NCI-H2081 treated with DMSO at 0.1 percent for 48 hours (cell line): ENCODE results near the gene CECR2.

Experiments used
- DNase-seq: peaks from one replicate; lab custom pipeline; 2025; lab: John Stamatoyannopoulos, UW

CECR2 gene

DNA sequence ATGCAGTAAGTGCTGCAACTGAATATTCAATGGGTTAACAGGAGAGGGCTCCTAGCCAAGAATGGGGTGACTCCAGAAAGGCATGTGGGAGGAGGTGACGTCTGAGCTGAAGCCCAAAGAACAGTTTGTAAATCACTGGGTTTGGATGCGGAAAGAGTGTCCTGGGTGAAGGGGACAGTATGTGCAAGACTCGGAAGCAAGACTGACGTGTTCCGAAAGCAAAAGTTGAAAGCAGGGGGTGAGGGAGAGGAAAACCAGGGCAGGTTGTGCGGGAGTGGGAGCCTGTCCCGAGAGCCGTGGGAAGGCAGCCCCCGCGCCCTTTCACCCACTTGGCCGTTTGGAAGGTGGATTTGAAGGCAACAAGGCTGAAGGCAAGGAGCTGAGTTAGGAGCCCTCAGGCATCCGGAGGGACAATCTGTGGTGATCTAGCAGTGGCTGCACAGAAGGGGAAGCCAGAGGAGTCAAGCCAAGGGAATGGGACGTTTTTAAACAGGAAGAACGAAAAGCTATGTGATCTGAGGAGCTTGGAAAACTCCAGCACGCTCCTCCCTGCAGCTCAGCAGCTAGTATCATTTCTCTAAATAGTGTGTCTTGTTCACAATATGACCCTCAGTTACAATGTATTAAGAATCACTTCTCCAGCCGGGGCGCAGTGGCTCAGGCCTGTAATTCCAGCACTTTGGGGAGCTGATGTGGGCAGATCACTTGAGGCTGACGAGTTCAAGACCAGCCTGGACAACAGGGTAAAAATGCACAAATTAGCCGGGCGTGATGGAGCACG lies 201.8 kb downstream of the CECR2 start:
- DNase-seq: no peak

DNA sequence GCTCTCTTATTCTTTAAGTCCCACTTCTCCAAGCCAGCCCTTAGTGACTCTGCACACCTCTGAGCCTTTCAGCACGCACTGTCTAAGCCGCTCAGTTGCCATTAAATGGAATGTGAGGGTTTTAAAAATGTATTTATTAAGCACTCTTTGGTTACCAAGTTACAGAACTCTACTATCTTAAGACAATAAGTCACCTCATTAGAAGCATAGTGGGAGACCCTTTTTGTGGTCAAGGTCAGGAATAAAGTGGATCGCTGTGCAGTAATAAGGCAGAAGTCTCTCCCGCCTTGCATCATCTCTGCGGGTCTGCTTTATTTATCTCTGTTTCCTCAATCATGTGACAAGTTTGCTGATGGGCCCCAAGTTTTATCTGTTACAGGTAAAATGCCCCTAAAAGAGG lies 205.9 kb downstream of the CECR2 start:
- no peak for DNase-seq

DNA sequence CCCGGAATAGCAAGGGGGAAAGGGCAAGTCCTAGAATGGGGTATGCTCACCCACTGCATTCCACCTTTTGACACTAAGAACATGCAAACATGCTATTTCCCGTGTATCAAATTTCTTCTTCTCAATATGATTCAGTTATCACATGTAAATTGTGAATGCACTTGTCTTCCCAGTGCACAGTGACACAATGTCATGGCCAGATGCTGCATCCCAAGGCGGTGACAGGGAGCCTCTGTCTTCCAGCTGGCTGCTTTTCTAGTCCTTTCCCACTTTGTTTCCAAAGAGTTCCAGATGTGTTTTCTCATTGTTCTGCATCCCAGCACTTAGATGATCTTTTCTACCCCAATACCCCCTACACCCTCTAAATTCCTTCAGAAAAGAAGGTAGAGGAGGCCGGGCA lies 206.4 kb downstream of the CECR2 start:
- no peak for DNase-seq

DNA sequence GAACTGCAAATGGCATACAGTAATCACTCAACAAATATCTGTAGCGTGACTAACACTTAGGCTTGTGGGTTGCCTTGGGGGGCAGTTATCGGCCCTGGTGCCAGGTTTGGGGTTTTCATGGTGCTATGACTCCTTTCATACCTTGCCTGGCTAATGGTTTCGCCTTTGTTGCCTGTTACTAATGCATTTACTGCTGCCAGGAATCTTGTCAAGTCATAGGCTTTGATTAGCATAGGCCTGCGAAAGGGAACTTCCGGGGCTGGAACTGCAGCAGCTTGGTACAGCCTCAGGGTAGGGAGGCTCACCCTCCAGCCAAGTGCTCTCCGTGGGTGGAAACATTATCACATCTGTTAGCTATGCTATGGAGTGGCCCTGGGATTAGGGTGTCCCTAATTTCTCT lies 207.2 kb downstream of the CECR2 start:
- peak; percentile 27 for DNase-seq

GRCh38 chr22:17578136-17578754 lies 209.0 kb downstream of the CECR2 start:
- DNase-seq: no peak

DNA sequence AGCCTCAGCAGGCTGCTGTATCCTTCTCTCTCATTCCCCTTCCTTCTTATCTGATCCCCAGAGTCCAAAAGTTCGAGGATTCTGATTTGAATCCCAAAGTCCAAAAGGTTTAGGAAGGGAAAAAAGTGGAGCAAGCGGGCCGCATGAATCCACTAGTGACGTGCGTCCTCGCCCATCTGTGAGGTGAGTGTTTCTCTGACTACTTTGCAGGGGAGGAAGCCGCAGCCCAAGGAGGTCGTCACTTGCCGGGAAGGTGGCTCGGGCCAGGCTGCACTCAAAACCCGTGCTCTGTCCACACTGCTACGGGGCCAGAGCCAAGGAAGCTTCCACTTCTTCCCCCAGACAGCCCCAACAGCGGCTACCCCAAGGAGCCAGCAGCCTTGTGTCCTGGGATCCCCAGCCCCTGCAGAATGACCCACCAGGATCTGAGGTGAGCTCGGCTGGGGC lies 210.3 kb downstream of the CECR2 start:
- DNase-seq: no peak

- DNase-seq: no peak
Observed at GRCh38 chr22:17580441-17581031, 211.3 kb downstream of the CECR2 start.

- DNase-seq: no peak
Observed at GRCh38 chr22:17581056-17581455, 211.8 kb downstream of the CECR2 start.

- DNase-seq: no peak
Observed at GRCh38 chr22:17581631-17582030, 212.4 kb downstream of the CECR2 start.

DNA sequence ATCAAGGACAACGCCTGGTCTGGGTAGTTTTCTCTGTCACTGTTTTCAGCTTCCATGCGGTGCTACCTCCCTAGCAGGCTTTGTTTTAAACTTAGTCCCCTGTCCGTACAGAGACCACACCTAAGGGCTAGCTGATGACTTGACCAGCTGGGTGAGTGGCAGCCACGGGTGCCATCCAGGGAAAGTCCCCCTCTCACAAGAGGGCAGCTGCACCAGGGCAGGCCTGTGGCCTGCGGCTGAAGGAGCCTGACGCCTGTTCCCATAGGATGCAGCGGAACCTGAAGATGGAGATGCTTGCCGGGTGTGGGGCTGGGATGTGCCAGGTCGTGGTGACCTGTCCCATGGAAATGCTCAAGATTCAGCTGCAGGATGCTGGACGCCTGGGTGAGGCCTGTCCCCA lies 213.9 kb downstream of the CECR2 start:
- DNase-seq: no peak

DNA sequence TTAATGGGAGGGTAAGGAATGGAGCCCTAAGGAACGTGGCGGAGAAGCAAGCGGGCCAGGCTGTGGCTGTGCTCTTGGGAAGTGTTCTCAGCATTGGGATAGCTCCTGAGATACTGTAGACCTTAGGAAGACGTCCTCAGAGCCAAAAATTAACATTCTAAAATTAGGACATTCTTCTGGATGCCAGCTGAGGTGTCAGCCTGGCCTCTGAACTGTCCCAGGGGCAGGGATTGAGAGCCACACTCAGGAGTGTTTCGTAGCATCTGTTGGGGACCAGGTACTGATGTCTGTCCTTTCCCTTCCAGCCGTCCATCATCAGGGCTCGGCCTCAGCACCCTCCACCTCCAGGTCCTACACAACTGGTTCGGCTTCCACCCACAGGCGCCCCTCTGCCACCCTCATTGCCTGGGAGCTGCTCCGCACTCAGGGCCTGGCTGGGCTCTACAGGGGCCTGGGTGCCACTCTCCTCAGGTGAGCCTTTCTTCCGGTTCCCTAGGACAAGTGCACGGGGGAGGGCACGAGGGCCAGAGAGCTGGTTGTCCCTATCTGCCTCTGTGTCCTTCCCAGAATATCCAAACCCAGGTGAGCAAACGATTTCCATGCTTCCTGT lies 217.7 kb downstream of the CECR2 start:
- DNase-seq: no peak

DNA sequence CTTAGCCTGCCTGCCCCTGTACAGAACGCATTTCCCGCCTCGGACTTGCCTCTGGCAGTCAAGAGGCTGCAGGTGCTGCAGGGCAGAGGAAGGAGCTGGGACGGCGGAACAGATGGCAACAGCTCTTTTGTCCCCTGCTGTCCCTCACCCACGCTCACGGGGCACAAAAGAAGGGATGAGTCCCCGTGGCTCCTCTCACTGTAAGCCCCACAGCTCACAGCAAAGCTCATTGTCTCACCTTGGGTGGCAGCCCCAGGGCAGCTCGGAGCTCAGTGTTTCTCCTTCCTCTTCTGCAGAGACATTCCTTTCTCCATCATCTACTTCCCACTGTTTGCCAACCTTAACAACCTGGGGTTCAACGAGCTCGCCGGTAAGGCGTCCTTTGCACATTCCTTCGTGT lies 218.4 kb downstream of the CECR2 start:
- DNase-seq: no peak

- DNase-seq: no peak
Observed at GRCh38 chr22:17588606-17589005, 219.3 kb downstream of the CECR2 start.

GRCh38 chr22:17589810-17590375 lies 220.6 kb downstream of the CECR2 start:
- no peak for DNase-seq

- DNase-seq: no peak
Observed at GRCh38 chr22:17590586-17590985, 221.3 kb downstream of the CECR2 start.

- no peak for DNase-seq
Observed at GRCh38 chr22:17592201-17592600, 222.9 kb downstream of the CECR2 start.

- no peak for DNase-seq
Observed at GRCh38 chr22:17596226-17596625, 227.0 kb downstream of the CECR2 start.

DNA sequence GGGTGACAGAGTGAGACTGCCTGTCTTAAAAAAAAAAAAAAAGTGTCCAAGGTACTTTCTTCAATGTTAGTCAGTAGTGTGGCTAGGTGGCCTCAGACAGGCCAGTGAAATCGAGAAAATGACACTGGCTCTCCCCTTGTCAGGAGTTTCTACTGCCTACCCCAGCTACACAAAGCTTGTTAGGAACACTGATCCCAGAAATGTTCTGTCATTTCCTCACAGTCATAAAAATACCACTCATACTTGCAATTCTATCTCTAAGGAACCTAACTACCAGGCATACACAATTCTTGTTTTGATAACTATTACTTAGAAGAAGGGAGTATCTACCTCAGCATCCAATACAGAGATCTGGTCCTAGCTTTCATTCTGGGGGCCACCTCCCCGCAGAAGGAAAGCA lies 228.0 kb downstream of the CECR2 start:
- DNase-seq: no peak

- DNase-seq: no peak
Observed at GRCh38 chr22:17598318-17598717, 229.1 kb downstream of the CECR2 start.

- no peak for DNase-seq
Observed at GRCh38 chr22:17601031-17601430, 231.8 kb downstream of the CECR2 start.

- no peak for DNase-seq
Observed at GRCh38 chr22:17603668-17604067, 234.4 kb downstream of the CECR2 start.

DNA sequence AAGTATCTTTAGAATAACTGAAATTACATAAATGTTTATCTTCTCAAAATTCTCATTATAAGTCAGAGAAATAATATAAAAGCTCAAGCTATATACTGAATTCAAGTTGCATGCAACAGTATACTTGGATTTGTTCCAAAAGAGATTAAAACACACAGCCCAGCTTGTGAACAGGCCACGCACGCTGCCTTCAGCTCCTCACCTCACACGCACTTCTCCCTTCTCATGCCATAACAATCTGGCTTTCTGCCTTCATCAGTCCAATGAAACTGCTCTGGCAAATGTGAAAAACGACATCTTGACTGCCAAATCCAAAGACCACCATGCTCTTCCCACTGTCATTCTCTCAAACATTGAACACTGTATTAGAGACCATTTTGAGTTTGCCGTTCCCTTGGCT lies 237.2 kb downstream of the CECR2 start:
- no peak for DNase-seq
